ENCODE data around the gene USP51.
"Not testable (repeated sequence)": the region's sequence is repeated elsewhere in the genome, so short reads cannot be mapped to it uniquely, and the experiment has no call there.

USP51 gene

GRCh38 chrX:55465108-55465507 is 24.5 kb downstream of the USP51 start:
- DNase-seq (ENCODE audit: low read depth in 2 of 2), result not testable (repeated sequence)

DNA sequence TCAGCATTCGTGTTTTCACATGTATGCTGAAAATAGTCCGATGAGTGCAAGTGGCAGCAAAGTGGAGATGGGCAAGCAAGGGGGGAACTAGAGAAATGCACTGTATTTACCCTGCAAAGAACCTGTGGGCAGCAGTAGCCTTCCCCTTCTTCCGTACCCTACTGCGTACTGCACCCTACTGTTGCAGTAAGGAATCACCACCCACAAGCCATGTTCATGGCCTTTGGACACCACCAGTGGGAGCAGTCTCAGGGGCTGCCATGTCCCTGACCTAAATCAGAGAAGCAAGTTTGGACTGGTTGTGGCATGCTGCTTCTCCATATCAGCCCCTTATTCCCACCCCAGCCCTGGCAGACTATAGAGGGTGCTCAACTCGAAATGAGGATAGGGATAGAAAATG is 25.6 kb downstream of the USP51 start:
- DNase-seq (ENCODE audit: low read depth in 2 of 2), result not testable (repeated sequence)

DNA sequence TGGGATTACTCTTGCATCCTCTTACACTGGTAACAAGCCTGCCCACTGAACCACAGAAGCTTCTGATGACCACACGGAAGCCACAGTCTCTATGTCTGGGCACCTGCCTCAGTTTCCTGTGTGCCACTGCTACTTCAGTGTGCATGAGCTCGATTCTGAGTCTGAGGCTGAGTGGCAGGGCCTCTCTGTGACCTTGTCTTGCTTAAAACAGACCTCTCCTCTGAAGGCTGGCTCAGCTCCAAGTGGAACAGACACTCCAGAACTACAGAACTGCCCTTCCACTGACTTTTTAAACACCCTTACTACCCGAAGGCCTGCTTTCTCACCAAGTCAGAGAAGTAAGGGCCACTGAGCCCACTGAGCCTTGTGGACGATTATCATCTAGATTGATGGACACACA is 29.7 kb downstream of the USP51 start:
- DNase-seq (ENCODE audit: low read depth in 2 of 2), result not testable (repeated sequence)

GRCh38 chrX:55459426-55459825 is 30.2 kb downstream of the USP51 start:
- not testable (repeated sequence) for DNase-seq (ENCODE audit: low read depth in 2 of 2)

DNA sequence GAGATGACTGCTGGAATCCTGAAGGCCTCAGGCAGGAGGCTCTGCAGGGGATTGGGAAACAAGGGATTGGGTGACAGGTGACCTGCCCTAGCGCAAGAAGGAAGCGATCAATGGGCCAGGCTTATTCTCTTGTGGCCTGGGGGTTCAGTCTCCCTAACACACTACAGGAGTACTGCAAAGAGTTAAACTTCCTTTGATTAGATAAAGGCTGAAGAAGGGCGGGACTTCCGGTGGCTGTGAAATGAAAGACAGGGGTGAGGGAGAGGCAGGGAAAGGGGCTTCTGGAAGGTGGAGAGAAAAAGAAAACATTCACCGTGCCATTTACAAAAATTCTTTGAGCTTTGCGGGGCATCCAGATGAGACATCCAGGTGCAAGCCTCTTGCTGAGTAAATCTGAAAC is 33.9 kb downstream of the USP51 start:
- DNase-seq (ENCODE audit: low read depth in 2 of 2), result not testable (repeated sequence)

- no peak for DNase-seq (ENCODE audit: low read depth in 2 of 2)
Observed at GRCh38 chrX:55452833-55453124, 36.9 kb downstream of the USP51 start.

- DNase-seq (ENCODE audit: low read depth in 2 of 2), result peak; percentile 51 to 66
Observed at GRCh38 chrX:55451990-55452832, 37.4 kb downstream of the USP51 start, which contains the start of gene MAGEH1. TSS of gene MAGEH1 (plus strand) at chrX:55452127. CDS start at chrX:55452375, 248 bp downstream.

- DNase-seq (ENCODE audit: low read depth in 2 of 2), result no peak
Observed at GRCh38 chrX:55451626-55451989, 38.0 kb downstream of the USP51 start.

- no peak for DNase-seq (ENCODE audit: low read depth in 2 of 2)
Observed at GRCh38 chrX:55451141-55451540, 38.5 kb downstream of the USP51 start.

GRCh38 chrX:55450259-55450658 is 39.4 kb downstream of the USP51 start:
- DNase-seq (ENCODE audit: low read depth in 2 of 2), result no peak

DNA sequence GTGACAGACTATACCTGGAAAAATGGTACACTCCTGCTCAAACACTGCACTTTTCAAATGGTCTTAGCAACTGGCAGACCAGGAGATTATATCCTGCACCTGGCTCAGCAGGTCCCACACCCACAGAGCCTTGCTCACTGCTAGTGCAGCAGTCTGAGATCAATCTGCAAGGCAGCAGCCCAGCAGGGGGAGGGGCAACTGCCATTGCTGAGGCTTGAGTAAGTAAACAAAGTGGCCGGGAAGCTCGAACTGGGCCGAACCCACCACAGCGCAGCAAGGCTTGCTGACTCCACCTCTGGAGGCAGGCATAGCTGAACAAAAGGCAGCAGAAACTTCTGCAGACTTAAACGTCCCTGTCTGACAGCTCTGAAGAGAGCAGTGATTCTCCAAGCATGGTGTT is 46.2 kb downstream of the USP51 start:
- DNase-seq (ENCODE audit: low read depth in 2 of 2), result not testable (repeated sequence)

Data from stimulated activated CD8-positive, alpha-beta memory T cell treated with anti-CD3 and anti-CD28 coated beads, Interleukin-15, amount 100 ng/mL, for 4 hours (primary cell).